Small intestine (tissue), 7 donors: Measurements from ENCODE around the gene BCAS3. TPM values are rescaled to one million over a fixed set of nuclear protein-coding genes. Genes with fewer than 3 reads are reported as not detected.

Source experiments
- DNase-seq, 2 donors: peaks; one replicate each; pipeline versions ENCODE4 v3.0.0 to v3.0.0-alpha.2; 2013
- FAIRE-seq: peaks from 2 replicates; lab custom pipeline; 2012; peaks lifted over from hg19 to GRCh38; lab: Jason Lieb, UNC
- H3K27ac ChIP-seq, 3 donors: one replicate each; pipeline ENCODE4 v1.5.1; 2013; ENCODE audit warnings: low read length in 2 of 3, mild to moderate bottlenecking in 2 of 3, control low read depth in 1 of 3, inconsistent platforms in 1 of 3, low read depth in 1 of 3, moderate library complexity in 1 of 3
- H3K27me3 ChIP-seq, 3 donors: one replicate each; pipeline ENCODE4 v1.6.1; 2013; ENCODE audit warnings: low read length in 3 of 3, inconsistent platforms in 1 of 3; ENCODE audit not compliant: control insufficient read depth in 3 of 3, insufficient read depth in 3 of 3
- H3K36me3 ChIP-seq, 3 donors: one replicate each; pipeline ENCODE4 v1.6.1; 2013; ENCODE audit warnings: low read length in 3 of 3, inconsistent platforms in 1 of 3, low read depth in 1 of 3, mild to moderate bottlenecking in 1 of 3, moderate library complexity in 1 of 3; ENCODE audit not compliant: control insufficient read depth in 3 of 3, insufficient read depth in 2 of 3
- H3K4me1 ChIP-seq, 3 donors: one replicate each; pipeline ENCODE4 v1.6.1; 2013; ENCODE audit warnings: low read length in 2 of 3, inconsistent platforms in 1 of 3, low read depth in 1 of 3, mild to moderate bottlenecking in 1 of 3, moderate library complexity in 1 of 3; ENCODE audit not compliant: control insufficient read depth in 3 of 3, insufficient read depth in 2 of 3
- H3K4me3 ChIP-seq, 3 donors: one replicate each; pipeline ENCODE4 v1.5.1; 2013; ENCODE audit warnings: low read length in 3 of 3, control low read depth in 1 of 3, inconsistent platforms in 1 of 3, low read depth in 1 of 3, mild to moderate bottlenecking in 1 of 3, moderate library complexity in 1 of 3
- H3K9me3 ChIP-seq, 2 donors: one replicate each; pipeline ENCODE4 v1.6.1; 2013; ENCODE audit warnings: low read depth in 1 of 2, low read length in 1 of 2; ENCODE audit not compliant: control insufficient read depth in 2 of 2, insufficient read depth in 1 of 2
- WGBS, 3 donors: extraction: QIAGEN DNeasy Blood & Tissue Kit; methylation state at CpG; one replicate each; pipeline ENCODE4 v1.1.7; 2013; 5-methylcytosine and 5-hydroxymethylcytosine counted together
- polyA plus RNA-seq, 4 donors: library from polyadenylated mRNA; stranded (reverse) in 3 of 4; unstranded in 1 of 4; fragments of 200-250 nt in 3 of 4; fragments of 120-200 nt in 1 of 4; gene quantifications; one replicate each; pipeline versions ENCODE4 v1.2.1 to v1.2.3, GENCODE V29; 2013
- donor health status: healthy with polysubstance abuse.
- donor health status: control.
- donor health status: control.
- donor health status: Bipolar disorder and iron deficiency.
- donor health status: healthy.

Gene BCAS3
- polyA plus RNA-seq, 4 donors, result 4.4 to 10.5 (median 4.8) TPM

GRCh38 chr17:61209106-61209439, 531.4 kb downstream of the BCAS3 start:
- FAIRE-seq (no peak), DNase-seq (no peak)
- Histone ChIP-seq H3K27ac (peak overlapping the region in 2 of 3 donors; percentile 42 to 45), H3K36me3 (no peaks in the 10 kb centered on the region), H3K9me3 (no peaks in the 10 kb centered on the region), H3K4me3 (no peak overlapping the region), H3K27me3 (no peaks in the 10 kb centered on the region), H3K4me1 (peaks cover 0 to 8% (median 0%) of the 10 kb centered on the region in 3 donors)
- WGBS, 3 donors, result 28 to 44% (median 44%) methylated on average over 4 of the region's 4 CpGs

- WGBS, 3 donors, result 59 to 74% (median 74%) methylated on average over 6 of the region's 6 CpGs
- no peaks in the 10 kb centered on the region for H3K27me3 ChIP-seq
- no peak overlapping the region for H3K4me3 ChIP-seq
- no peaks in the 10 kb centered on the region for H3K9me3 ChIP-seq
- H3K4me1 ChIP-seq, result peaks cover 0 to 8% (median 0%) of the 10 kb centered on the region in 3 donors
- no peaks in the 10 kb centered on the region for H3K36me3 ChIP-seq
- H3K27ac ChIP-seq, result peak overlapping the region in 2 of 3 donors; percentile 26 to 79
- FAIRE-seq (no peak), DNase-seq (no peak)
Observed at GRCh38 chr17:61209525-61209924, 531.9 kb downstream of the BCAS3 start.

- Histone ChIP-seq H3K9me3 (no peaks in the 10 kb centered on the region), H3K4me3 (no peak overlapping the region), H3K27me3 (no peaks in the 10 kb centered on the region), H3K27ac (no peak overlapping the region), H3K4me1 (peaks cover 0 to 8% (median 0%) of the 10 kb centered on the region in 3 donors), H3K36me3 (no peaks in the 10 kb centered on the region)
- 96 to 100% (median 98%) methylated on average over 1 of the region's 1 CpG for WGBS, 3 donors
- DNase-seq (no peak), FAIRE-seq (no peak)
Observed at GRCh38 chr17:61211236-61211635, 533.6 kb downstream of the BCAS3 start.

- no peaks in the 10 kb centered on the region for H3K9me3 ChIP-seq
- no peak overlapping the region for H3K4me3 ChIP-seq
- peaks cover 0 to 8% (median 0%) of the 10 kb centered on the region in 3 donors for H3K4me1 ChIP-seq
- 94 to 98% (median 97%) methylated on average over 1 of the region's 1 CpG for WGBS, 3 donors
- no peaks in the 10 kb centered on the region for H3K27me3 ChIP-seq
- no peaks in the 10 kb centered on the region for H3K36me3 ChIP-seq
- DNase-seq (no peak), FAIRE-seq (no peak)
- no peak overlapping the region for H3K27ac ChIP-seq
Observed at GRCh38 chr17:61212655-61213054, 535.0 kb downstream of the BCAS3 start.

- no peak overlapping the region for H3K27ac ChIP-seq
- H3K36me3 ChIP-seq, result no peaks in the 10 kb centered on the region
- FAIRE-seq (no peak), DNase-seq (no peak)
- no peak overlapping the region for H3K4me3 ChIP-seq
- H3K9me3 ChIP-seq, result no peaks in the 10 kb centered on the region
- no peaks in the 10 kb centered on the region for H3K27me3 ChIP-seq
- no peaks in the 10 kb centered on the region for H3K4me1 ChIP-seq
Observed at GRCh38 chr17:61214753-61215152, 537.1 kb downstream of the BCAS3 start.

- FAIRE-seq, result no peak
- whole genome bisulfite sequencing, 3 donors, result 95 to 97% (median 97%) methylated on average over 4 of the region's 4 CpGs
- no peak overlapping the region for H3K27ac ChIP-seq
- H3K27me3 ChIP-seq, result no peaks in the 10 kb centered on the region
- H3K9me3 ChIP-seq, result no peaks in the 10 kb centered on the region
- H3K36me3 ChIP-seq, result no peaks in the 10 kb centered on the region
- no peaks in the 10 kb centered on the region for H3K4me1 ChIP-seq
- DNase-seq, result no peak
- no peak overlapping the region for H3K4me3 ChIP-seq
Observed at GRCh38 chr17:61216066-61216465, 538.4 kb downstream of the BCAS3 start.

GRCh38 chr17:61217878-61218437, 540.3 kb downstream of the BCAS3 start:
- no peak overlapping the region for H3K4me3 ChIP-seq
- no peaks in the 10 kb centered on the region for H3K36me3 ChIP-seq
- DNase-seq (no peak), FAIRE-seq (no peak)
- H3K27me3 ChIP-seq, result no peaks in the 10 kb centered on the region
- 83 to 92% (median 84%) methylated on average over 4 of the region's 4 CpGs for WGBS, 3 donors
- no peaks in the 10 kb centered on the region for H3K9me3 ChIP-seq
- H3K27ac ChIP-seq, result peak overlapping the region in 1 of 3 donors; percentile 76
- peaks cover 0 to 3% (median 0%) of the 10 kb centered on the region in 3 donors for H3K4me1 ChIP-seq

- Histone ChIP-seq H3K4me3 (no peak overlapping the region), H3K4me1 (peaks cover 0 to 3% (median 0%) of the 10 kb centered on the region in 3 donors), H3K27me3 (no peaks in the 10 kb centered on the region), H3K27ac (peak overlapping the region in 1 of 3 donors; percentile 76), H3K9me3 (no peaks in the 10 kb centered on the region), H3K36me3 (no peaks in the 10 kb centered on the region)
- no peak for FAIRE-seq
- 82 to 87% (median 83%) methylated on average over 1 of the region's 1 CpG for WGBS, 3 donors
- no peak for DNase-seq
Observed at GRCh38 chr17:61218438-61218837, 540.8 kb downstream of the BCAS3 start.

- Histone ChIP-seq H3K9me3 (no peaks in the 10 kb centered on the region), H3K4me3 (no peak overlapping the region), H3K27me3 (no peaks in the 10 kb centered on the region), H3K36me3 (no peaks in the 10 kb centered on the region), H3K27ac (peak overlapping the region in 2 of 3 donors; percentile 3 to 76), H3K4me1 (peaks cover 0 to 3% (median 0%) of the 10 kb centered on the region in 3 donors)
- DNase-seq, result no peak
- WGBS, 3 donors, result 77 to 93% (median 86%) methylated on average over 3 of the region's 3 CpGs
- no peak for FAIRE-seq
Observed at GRCh38 chr17:61219460-61219859, 541.8 kb downstream of the BCAS3 start.
